ENCODE measurements around the gene SLC16A9.

- no peak for TF ChIP-seq ZNF654 (tag by site-specific recombination; IDR thresholded peaks at IDR 0.05; ENCODE audit: low read depth)
- no peak for TF ChIP-seq ZNF785 (tag by site-specific recombination; IDR thresholded peaks at IDR 0.05)
- no peak for TF ChIP-seq PRDM10 (tag by site-specific recombination; IDR thresholded peaks at IDR 0.05)
- TF ChIP-seq SP2 (tag by site-specific recombination; IDR thresholded peaks at IDR 0.05) = no peak
- TF ChIP-seq CTCF (tag by site-specific recombination; IDR thresholded peaks at IDR 0.05) = no peak
- TF ChIP-seq SCRT2 (tag by site-specific recombination; IDR thresholded peaks at IDR 0.05) = no peak
- TF ChIP-seq ZNF670 (tag by site-specific recombination; IDR thresholded peaks at IDR 0.05; ENCODE audit: low read depth) = no peak
- TF ChIP-seq ZNF169 (tag by site-specific recombination; IDR thresholded peaks at IDR 0.05) = no peak
- TF ChIP-seq REST (tag by site-specific recombination; IDR thresholded peaks at IDR 0.05) = no peak
- TF ChIP-seq BCL11A (tag by site-specific recombination; IDR thresholded peaks at IDR 0.05; ENCODE audit: low read depth) = no peak
These were observed 74.0 kb downstream of the SLC16A9 start for GRCh38 chr10:59635502-59636290.
